HG03342 (cell line): Measurements from ENCODE around the gene ABCG2.
"Not testable (repeated sequence)": the region's sequence is repeated elsewhere in the genome, so short reads cannot be mapped to it uniquely, and the experiment has no call there.

Source experiments
- ATAC-seq: cut with Tn5 transposase; IDR thresholded peaks from one replicate; pipeline ENCODE4 v1.9.1; 2021; ENCODE audit warnings: mild to moderate bottlenecking, moderate library complexity; ENCODE audit not compliant: unreplicated experiment

The ABCG2 gene

GRCh38 chr4:88169298-88169697 is 10.9 kb upstream of the ABCG2 start:
- no peak for ATAC-seq

- no peak for ATAC-seq
Measured at GRCh38 chr4:88166608-88167007, 8.2 kb upstream of the ABCG2 start.

GRCh38 chr4:88163336-88163735 is 4.9 kb upstream of the ABCG2 start:
- no peak for ATAC-seq

GRCh38 chr4:88162626-88163025 is 4.2 kb upstream of the ABCG2 start:
- no peak for ATAC-seq

GRCh38 chr4:88159229-88159725 is 838 bp upstream of the ABCG2 start:
- no peak for ATAC-seq

- ATAC-seq: no peak
Measured at GRCh38 chr4:88158038-88158488, 376 bp downstream of the ABCG2 start.

- not testable (repeated sequence) for ATAC-seq
Measured at GRCh38 chr4:88152331-88152730, 6.1 kb downstream of the ABCG2 start.

GRCh38 chr4:88148560-88148959 is 9.9 kb downstream of the ABCG2 start:
- no peak for ATAC-seq

- no peak for ATAC-seq
Measured at GRCh38 chr4:88147799-88148217, 10.6 kb downstream of the ABCG2 start.

- no peak for ATAC-seq
Measured at GRCh38 chr4:88146891-88147290, 11.5 kb downstream of the ABCG2 start.

- no peak for ATAC-seq
Measured at GRCh38 chr4:88144866-88145300, 13.6 kb downstream of the ABCG2 start.

- ATAC-seq: no peak
Measured at GRCh38 chr4:88144048-88144447, 14.4 kb downstream of the ABCG2 start.

GRCh38 chr4:88143504-88143903 is 14.9 kb downstream of the ABCG2 start:
- no peak for ATAC-seq

GRCh38 chr4:88138561-88138960 is 19.9 kb downstream of the ABCG2 start:
- ATAC-seq: no peak

GRCh38 chr4:88137112-88137511 is 21.3 kb downstream of the ABCG2 start:
- no peak for ATAC-seq

- no peak for ATAC-seq
Measured at GRCh38 chr4:88136249-88136648, 22.2 kb downstream of the ABCG2 start.

GRCh38 chr4:88135356-88135663 is 23.1 kb downstream of the ABCG2 start:
- no peak for ATAC-seq

- no peak for ATAC-seq
Measured at GRCh38 chr4:88134536-88135355, 23.7 kb downstream of the ABCG2 start.

- no peak for ATAC-seq
Measured at GRCh38 chr4:88134111-88134510, 24.3 kb downstream of the ABCG2 start.

GRCh38 chr4:88130544-88131305 is 27.7 kb downstream of the ABCG2 start:
- ATAC-seq: no peak

GRCh38 chr4:88130003-88130402 is 28.4 kb downstream of the ABCG2 start:
- ATAC-seq: no peak

GRCh38 chr4:88122260-88122659 is 36.2 kb downstream of the ABCG2 start:
- not testable (repeated sequence) for ATAC-seq
